Glomerular visceral epithelial cell (primary cell): ENCODE data around the gene ANOS1.

Experiments
- DNase-seq: peaks from one replicate; pipeline ENCODE4 v3.0.0-alpha.2; 2016; ENCODE audit errors: extremely low spot score

The ANOS1 gene

DNA sequence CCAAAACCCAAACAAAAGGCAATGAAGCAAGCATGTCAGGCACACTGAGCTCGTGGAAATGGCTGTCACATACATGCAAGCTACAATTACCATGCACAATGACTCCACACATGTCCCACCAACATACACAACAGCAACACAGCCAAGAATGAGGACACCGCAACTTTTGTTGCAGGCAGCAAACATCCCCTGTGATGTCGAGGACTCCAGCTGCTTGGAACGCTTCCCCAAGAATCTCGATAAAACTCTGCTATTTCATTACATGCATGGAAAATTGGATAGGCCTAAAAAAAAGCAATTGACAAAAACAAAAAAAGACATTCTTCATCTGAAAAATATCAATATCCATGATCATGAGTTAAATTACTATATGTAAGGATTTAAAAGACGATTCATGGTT lies 11.8 kb downstream of the ANOS1 start:
- no peak for DNase-seq

DNA sequence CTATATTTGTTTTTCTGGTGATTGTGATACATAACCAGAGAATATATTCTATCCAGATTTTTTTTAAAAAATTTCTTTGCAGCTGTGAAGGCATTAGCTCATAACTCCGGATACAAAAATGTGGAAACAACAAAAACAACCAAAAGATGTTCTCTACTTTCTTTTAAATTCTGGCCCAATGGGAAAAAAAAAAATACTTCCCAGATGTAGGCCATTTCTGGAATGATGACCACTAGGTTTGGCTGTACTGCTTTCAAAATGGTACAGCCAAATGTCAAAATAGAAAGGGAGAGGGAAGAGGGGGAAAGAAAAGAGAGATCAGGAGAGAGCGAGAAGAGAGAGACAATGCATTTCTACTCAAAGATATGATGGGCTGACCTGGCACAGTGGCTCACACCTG lies 14.6 kb downstream of the ANOS1 start:
- DNase-seq = no peak

DNA sequence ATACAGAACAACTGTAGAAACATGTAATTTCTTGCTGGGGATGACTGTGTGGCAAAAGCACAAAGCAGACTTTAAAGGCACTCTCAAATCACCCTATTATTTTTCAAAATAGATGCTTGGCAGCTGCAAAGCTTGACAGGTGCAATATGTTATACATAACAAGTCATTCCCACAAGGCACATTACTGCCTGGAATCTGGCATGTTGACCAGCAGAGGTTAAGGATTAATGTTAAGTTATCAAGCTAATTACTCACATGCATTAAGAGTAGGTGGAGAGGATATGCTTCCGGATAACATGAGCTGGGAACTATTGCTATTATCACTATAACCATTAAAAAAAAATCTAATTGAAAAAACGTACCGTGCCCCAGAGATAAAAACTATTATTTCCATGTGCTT lies 17.8 kb downstream of the ANOS1 start:
- DNase-seq = no peak

DNA sequence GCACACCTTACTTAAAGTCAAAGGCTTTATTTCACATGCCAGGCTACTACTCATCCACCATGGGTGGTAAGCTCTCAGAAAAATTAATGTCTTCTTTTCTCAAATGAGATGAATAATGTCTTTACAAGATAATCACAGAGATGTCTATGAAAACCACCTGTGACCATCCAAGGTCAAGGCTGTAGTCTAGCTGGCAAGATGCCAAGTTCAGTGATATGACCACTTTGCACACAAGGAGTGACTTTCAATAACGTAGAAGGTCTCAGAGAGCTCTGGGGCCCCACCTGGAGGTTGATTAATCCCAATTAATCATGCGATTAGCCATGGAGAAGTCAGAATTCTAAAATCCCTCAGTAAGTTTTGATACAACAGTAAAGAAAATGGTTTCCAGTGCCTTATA lies 20.5 kb downstream of the ANOS1 start:
- no peak for DNase-seq

DNA sequence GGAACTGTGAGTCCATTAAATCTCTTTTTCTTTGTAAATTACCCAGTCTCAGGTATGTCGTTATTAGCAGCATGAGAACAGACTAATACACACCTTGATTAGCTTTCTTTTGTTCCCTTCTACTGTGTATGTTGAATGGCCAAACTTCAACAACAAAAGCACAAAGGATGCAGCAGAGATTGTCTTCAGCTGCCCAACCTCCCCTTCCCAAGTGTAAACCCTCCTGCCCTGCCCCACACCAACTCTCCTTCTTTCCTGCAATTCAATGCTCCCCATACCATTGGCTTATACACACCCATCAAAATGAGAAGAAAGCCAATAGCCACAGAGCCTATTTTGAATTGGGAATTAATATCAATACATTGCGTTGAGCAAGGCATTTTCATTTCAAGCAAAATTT lies 27.8 kb downstream of the ANOS1 start:
- no peak for DNase-seq

DNA sequence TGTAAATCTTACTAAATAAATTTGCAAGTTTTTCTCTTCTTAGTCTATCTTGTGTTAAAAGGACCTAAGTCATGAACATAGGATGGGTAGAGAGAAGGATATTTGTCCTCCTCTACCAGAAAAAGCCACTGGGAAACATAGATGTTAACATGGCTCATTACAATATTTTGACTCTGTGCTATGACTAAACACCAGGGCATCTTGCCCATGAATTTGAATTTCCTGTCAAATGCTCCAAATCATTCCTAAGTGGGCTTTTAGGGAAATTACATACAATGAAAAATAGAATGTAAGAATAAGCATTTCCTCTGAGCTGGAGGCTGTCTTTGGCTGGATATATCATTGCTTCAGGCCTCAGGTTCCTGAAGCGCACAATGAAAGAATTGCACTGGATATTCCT lies 39.1 kb downstream of the ANOS1 start:
- no peak for DNase-seq

DNA sequence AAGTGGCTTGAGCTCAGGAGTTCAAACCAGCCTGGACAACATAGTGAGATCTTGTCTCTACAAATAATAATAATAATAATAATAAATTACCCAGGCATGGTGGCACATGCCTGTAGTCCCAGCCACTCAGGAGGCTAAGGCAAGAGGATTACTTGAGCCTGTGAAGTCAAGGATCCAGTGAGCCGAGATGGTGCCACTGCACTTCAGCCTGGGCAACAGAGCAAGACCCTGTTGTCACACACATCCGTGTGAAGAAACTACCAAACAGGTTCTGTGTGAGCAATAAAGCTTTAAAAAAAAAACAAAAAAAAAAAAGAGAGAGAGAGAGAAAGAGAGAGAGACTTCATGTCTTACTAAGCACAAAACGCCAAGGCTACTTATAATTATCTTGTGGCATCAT lies 42.5 kb downstream of the ANOS1 start:
- DNase-seq = no peak

DNA sequence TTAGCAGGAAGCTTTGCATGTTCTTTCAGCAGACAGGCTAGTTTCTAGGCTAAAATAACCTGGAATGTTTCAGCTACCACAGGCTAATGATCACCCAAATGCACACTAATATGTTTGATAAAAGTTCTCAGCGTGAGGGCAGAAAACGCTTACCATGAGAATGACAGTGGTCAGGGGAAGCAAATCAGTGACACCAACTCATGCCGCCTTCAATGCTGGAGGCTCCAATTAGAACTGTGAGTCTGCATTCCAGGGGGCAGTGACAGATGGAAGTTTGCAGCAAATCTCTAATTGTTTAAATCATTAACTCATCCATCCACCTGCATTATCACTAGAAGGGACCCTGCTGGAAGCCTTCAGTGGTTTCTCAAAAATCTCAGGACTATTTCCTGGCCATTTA lies 43.2 kb downstream of the ANOS1 start:
- no peak for DNase-seq

DNA sequence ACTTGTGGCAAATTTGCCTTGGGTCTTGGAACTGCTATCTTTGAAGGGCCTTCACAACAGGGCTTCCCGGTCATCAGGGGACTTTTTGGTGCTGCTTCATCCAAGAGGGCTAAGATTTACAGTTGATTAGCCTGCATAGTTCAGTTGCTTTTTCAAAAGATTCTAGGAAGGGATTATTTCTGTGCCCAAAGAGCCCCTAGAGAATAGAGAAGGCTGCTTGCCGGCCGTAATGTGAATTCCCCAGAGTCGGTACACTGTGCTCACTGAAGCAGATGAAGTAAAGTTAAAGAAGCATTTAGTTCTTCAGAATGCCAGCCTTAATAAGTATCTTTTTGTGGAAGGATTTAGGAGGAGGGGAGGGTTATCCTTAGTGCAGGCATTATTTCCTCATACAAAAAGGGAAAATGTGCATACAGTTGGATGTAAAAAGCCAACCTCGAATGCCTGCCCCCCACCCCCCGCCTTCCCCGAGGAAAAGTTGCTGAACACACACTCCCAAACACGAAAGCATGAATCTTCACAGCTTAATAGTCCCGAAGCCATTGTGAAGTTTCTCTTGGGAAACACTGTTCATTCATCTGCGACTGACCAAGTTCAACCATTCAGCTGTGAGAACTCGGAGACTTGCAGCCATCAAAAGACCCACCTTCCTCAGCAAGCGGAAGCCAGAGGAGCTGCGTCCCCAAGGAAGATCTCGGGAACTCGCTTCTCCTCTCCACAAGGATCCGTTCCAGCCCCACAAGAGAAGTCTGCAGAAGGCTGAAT lies 47.6 kb downstream of the ANOS1 start:
- DNase-seq = no peak

DNA sequence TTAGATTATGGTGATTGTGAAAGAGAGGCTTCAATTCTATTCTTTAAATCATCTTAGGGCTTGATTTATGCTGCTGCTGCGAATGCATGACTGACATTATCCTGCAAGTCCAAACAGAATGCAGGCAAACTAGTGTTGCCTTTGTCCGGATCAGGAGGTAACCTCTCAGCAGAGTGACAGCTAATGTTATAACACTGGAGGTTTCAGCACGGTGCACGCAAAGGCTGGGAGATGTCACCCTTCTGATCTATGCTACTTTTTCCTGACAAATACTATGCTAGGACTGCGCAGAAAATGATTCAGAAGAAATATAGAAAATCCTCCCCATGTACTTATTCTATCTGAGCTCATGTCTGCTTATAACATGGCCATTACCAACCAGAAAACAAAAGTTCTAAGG lies 48.2 kb downstream of the ANOS1 start:
- DNase-seq = no peak

DNA sequence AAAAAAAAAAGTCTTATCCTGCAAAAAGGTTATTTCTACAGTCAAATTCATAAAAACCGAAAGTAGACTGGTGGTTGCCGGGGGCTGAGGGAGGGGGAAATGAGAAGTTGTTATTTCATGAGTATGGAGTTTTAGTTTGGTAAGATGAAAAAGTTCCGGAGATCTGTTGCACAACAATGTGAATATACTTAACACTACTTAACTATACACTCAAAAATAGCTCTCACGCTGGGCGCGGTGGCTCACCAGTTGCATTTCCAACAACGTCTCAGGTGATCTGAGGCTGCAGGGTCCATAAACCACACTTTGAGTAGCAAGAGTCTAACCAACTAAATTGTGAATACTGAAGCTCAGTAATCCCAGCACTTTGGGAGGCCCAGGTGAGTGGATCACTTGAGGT lies 52.4 kb downstream of the ANOS1 start:
- DNase-seq = no peak

DNA sequence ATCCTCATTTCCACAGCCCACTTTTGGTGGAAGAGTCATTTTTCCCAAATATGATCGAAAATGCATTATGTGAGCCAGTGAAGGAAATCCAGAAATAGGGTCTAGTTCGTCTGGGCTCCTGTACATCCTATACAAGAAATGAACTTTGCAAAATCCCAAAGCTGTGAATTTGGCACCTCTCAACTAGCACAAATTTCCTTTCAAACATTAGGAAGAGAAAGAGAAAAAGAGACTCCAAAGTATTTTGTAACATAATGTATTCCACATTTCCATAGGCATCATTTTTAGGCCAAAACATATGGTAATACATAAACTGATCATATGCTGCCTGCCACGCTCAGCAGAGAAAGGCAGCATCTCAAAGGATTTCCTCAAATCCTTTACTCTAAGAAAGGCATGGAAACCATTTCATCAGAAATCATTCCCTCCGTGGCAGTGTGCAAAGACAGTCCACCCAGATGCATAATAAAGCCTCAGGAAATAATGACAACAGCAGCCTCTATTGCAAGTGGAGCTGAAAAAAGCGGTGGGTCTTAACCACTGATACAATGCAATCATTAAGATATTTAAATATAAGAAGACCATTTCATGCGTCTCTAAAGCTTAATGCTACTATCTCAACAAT lies 56.8 kb downstream of the ANOS1 start:
- no peak for DNase-seq

DNA sequence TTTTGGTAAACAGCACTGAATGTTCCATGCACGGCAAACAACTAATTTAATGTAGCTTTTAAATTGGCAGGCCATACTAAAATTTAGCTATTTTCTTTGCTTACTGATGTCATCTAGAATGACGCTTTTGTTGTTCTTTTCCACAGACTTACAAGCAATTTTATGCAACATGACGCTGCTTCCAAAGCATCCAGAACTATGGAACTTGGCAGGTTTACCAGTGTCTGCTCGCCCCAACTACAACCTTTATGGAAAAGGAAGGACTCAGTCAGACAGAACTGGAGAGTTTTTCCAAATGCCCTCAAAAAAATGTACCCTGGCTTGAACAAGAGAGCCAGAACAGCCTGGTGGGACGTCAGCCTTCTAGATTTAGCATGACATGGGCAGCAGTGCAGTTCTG lies 58.7 kb downstream of the ANOS1 start:
- no peak for DNase-seq

DNA sequence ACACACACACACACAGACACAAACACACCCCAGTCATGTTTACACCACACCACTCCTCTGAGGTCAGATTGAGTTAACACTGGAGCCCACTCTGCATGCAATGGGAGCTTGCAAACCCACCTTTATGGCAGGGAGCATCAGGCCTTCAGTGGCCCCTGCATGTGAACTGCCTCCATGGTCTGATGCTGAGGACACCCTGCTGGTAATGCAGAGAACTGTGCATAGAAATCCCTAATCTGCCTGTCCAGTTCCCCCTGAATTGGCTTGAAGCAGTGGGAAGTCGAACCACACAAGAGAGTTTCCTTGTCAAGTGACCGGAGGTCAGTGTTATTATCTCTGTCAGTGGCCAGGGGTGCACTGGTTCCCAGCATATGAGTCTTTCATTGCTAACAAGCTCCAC lies 59.8 kb downstream of the ANOS1 start:
- DNase-seq = no peak

DNA sequence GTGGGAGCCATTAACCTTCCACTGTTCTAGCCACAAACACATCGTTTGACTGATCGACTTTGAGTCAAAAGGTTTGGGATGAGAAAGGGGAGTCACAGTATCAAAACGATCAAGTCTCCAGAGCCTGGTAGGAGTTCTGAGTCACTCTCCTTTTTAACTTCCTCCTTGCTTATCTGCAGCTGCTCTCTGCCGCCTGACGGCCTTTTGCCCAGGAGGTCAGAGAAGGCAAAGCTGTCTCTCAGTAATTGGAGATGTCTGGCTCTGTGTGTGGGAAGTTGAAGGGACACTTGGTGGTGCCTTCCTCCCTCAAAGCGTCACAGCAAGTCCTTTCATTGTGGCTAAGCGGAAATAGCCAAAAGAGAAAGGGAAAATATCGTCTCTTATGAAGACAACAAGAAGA lies 63.1 kb downstream of the ANOS1 start:
- no peak for DNase-seq

DNA sequence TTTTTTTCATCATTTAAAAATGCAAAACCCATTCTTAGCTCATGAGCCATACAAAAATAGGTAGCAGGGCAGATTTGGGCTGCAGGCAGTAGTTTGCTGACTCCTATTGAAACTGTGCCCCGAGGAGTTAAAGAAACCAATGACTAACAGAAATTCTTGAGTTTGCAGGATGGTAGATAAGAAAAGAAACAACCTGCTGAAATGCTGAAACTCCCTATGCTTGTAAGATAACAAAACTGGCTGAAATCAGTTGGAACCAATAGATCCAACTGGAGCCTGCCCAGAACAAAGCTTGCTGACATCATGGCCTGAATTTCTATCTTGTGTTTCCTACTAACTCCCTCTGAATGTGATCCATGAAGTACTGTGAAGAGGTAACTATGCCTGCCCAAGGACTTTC lies 68.6 kb downstream of the ANOS1 start:
- DNase-seq = no peak

DNA sequence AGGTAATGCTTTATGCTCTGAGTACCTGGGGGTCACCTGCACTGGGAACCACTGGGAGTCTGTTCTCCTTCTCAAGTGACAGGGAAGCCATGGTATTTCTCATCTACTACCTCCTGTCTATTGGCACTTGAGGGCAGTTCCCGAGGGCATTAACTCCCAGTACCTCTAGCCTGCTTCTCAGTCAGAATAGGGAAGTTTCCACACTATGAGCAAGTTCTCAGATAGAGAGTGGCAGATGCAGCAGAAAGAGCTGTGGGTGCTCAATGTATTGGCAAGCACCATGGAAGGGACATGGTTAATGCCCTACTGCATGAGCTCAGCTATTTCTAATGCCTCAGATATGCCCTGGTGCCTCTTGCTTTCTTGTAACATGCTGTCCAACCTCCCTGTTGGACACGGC lies 74.1 kb downstream of the ANOS1 start:
- no peak for DNase-seq

DNA sequence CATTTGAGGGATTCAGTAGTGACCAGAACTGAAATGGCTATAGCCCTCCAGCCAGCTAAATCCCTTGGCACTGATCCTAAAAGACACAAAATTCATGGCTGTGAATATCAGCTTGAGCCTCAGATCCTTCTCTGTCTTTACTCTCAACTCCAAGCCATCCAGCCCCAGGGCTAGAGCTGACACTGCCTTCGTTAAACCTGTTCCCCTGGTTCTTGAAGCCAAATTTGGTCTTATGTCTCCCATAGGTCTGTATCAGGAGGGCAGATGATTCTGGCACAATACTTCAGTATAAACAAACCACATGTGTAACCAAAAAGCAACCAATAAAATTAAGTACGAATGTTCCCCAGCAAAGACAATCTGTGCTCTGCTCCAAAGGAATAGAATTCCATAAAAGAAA lies 78.0 kb downstream of the ANOS1 start:
- DNase-seq = no peak

DNA sequence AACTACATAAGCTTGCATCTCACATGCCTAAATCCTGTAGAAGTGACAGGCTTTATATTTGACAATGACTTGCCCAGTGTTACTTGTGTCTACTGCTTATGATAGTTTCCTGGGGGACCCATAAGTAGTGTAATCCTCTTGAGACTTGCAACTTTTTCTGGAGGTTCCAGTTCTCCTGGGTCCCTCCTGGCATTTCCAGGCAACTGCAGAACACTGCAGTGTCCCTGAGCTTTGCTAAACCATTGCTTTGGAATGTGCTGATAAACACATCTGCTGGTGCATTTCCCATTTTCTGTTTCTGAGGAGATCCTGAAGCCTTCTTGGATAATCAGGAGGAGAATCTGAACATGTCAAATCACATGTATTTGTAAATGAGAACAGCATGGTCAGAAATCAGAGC lies 82.0 kb downstream of the ANOS1 start:
- DNase-seq = no peak

DNA sequence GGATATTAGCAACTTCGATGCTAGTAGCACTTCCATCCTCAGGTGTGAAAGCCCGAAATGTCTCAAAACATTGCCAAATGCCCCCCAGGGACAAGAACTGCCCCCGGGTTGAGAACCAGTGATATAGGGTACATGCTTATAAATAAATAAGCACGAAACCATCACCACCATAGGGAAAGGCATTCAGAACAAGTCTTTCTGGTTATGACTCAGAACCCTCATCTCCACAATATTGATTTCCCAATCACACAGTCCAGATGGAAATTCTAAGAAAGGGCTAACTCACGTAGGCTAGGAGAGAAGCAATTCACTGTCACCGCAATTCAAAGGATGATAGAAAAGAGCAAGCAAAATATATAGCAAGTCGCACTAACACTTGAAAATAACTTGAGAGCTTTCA lies 84.8 kb downstream of the ANOS1 start:
- no peak for DNase-seq

DNA sequence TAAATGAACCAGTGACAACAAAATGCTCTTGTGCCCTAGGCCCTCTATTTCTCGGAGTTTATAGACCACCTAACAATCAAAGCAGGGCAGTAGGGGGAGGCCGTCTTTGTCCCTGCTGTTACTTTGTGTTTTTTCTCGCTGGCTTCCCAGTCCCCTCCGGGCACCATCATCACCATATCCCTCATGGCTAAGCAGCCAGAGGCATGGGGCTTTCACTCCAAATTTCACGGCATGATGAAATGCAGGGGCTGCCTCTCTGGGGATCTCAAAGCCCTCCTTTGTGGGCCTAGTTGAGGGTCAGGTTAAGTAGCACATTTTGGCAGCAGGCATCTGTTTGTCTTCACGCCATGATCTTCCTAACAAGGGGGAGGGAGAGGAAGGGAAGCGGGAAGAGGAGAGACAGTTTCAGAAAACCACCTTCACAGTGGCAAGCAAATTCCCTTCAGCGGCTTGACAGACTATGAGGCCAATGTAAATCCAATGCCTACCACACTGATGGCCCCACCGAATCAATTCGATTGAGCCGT lies 91.9 kb downstream of the ANOS1 start:
- DNase-seq = no peak

DNA sequence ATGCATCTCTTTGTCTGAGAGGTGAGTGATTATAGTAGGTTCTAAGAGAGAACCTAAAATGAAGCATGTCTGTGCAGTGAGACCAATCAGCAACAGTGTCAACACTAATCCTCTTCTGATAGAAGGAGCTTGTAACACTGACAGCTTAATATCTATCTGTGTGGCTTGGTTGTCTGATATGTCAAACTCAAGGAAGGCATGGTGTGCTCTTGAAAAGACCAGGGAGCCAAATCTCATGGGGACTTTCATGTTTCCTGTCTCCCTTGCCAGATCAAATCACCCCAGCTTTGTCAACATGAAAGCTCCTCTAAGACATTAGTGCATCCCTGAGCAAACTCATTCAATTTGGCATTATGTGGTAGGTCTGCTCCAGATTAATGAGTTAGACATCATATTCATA lies 95.4 kb downstream of the ANOS1 start:
- DNase-seq = no peak

DNA sequence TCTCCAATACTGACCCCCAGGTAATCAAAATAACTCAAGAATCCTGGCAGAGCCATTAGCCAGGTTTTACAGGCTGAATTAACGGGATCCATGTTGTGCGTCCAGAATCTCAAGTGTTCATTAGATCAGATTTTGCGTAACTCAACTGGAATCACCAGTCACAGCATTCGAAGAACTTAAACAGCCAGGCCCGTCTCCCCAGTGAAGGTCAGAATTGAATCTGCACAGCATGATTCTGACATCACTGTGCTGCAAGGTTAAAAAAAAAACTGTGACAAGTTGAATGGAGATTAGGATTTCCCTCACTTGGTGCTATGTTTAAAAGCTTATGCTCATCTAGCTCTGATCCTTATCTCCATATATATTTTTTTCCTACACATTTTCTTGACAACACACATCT lies 96.1 kb downstream of the ANOS1 start:
- no peak for DNase-seq

DNA sequence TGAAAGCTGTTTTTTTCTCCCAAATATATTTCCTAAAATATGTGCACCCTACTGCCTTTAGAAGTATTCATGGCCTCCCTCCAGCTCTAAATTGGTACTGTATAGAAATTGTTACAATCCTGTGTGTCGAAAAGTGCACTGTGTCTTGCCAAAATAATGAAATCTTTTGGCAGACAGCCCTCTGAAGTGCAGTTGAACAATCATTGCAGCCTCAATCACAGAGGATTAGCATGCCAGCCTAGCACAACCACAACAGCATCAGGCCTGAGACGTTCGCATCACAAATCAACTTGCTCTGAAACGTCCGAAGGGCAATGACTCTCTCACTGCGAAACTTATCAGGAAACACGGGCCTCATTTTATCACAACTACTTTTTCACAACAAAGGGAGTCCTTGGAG lies 99.0 kb downstream of the ANOS1 start:
- no peak for DNase-seq
